ENCODE measurements around the gene TPMT.

DNA sequence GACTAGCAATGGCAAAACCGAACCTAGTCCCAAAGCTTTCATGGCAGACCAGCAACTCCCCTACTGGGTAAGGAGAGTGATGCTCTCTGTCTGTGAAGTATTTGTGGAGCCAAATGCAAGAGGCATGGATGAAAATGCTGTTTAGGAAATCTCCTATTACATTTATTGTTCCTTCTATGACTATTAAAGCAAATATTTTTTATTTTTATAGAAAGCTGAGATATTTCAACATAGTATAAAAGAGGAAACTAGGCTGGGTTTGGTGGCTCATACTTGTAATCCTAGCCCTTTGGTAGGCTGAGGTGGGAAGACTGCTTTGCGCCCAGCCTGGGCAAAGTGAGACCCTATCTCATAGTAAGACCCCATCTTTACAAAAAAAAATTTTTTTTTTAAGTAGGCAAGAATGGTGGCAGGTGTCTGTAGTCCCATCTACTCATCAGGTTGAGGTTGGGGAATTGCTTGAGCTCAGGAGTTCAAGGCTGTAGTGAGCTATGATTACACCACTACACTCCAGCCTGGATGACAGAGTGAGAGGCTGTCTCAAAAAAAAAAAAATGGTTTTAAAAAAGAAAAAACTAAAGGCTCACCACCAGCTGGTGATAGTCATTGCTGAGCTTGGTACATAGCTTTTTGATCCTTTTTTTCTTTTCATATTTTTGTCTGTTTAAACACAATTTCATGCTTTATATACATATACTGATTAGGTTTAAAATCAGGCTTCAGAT, 11.6 kb upstream of the TPMT start:
- TF ChIP-seq, protein P1, sequence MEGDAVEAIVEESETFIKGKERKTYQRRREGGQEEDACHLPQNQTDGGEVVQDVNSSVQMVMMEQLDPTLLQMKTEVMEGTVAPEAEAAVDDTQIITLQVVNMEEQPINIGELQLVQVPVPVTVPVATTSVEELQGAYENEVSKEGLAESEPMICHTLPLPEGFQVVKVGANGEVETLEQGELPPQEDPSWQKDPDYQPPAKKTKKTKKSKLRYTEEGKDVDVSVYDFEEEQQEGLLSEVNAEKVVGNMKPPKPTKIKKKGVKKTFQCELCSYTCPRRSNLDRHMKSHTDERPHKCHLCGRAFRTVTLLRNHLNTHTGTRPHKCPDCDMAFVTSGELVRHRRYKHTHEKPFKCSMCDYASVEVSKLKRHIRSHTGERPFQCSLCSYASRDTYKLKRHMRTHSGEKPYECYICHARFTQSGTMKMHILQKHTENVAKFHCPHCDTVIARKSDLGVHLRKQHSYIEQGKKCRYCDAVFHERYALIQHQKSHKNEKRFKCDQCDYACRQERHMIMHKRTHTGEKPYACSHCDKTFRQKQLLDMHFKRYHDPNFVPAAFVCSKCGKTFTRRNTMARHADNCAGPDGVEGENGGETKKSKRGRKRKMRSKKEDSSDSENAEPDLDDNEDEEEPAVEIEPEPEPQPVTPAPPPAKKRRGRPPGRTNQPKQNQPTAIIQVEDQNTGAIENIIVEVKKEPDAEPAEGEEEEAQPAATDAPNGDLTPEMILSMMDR (IDR thresholded peaks at IDR 0.05): no peak
- TF ChIP-seq POLR2A (IDR thresholded peaks at IDR 0.05): no peak
